Mesenchymal stem cell (in vitro differentiated cells and primary cell): Measurements from ENCODE around the gene EYA2.

ENCODE experiments used
- DNase-seq: peaks from one replicate; pipeline ENCODE4 v3.0.0-alpha.2; 2013
- H2AFZ ChIP-seq: one replicate; pipeline ENCODE4 v1.6.1; 2013; ENCODE audit warnings: low read depth, mild to moderate bottlenecking, control low read depth, inconsistent platforms, low read length, moderate library complexity
- H2AK5ac ChIP-seq: 2 replicates; pipeline ENCODE4 v1.6.1; 2013; ENCODE audit warnings: low read length, moderate library complexity, mild to moderate bottlenecking, inconsistent platforms; ENCODE audit not compliant: severe bottlenecking
- H2BK120ac ChIP-seq: one replicate; pipeline ENCODE4 v1.6.1; 2013; ENCODE audit warnings: low read depth, mild to moderate bottlenecking, inconsistent platforms, low read length, moderate library complexity
- H2BK12ac ChIP-seq, 2 experiments: one replicate each; pipeline ENCODE4 v1.6.1; 2013; ENCODE audit warnings: inconsistent platforms in 2 of 2, low read length in 2 of 2, mild to moderate bottlenecking in 2 of 2, moderate library complexity in 2 of 2, control low read depth in 1 of 2
- H2BK15ac ChIP-seq: one replicate; pipeline ENCODE4 v1.6.1; 2013; ENCODE audit warnings: mild to moderate bottlenecking, low read depth, inconsistent platforms; ENCODE audit not compliant: poor library complexity, severe bottlenecking
- H2BK5ac ChIP-seq: 2 replicates; pipeline ENCODE4 v1.6.1; 2013; ENCODE audit warnings: low read depth, mild to moderate bottlenecking, low read length, control low read depth, inconsistent platforms; ENCODE audit not compliant: poor library complexity, severe bottlenecking
- H3K14ac ChIP-seq, 2 experiments: one replicate each; pipeline ENCODE4 v1.6.1; 2013; ENCODE audit warnings: inconsistent platforms in 2 of 2, low read length in 2 of 2, control low read depth in 1 of 2, mild to moderate bottlenecking in 1 of 2, moderate library complexity in 1 of 2
- H3K18ac ChIP-seq, 2 experiments: one replicate each; pipeline ENCODE4 v1.6.1; 2013; ENCODE audit warnings: inconsistent platforms in 2 of 2, low read length in 2 of 2, control low read depth in 1 of 2, low read depth in 1 of 2, mild to moderate bottlenecking in 1 of 2
- H3K23ac ChIP-seq, 2 experiments: one replicate each; pipeline ENCODE4 v1.6.1; 2013; ENCODE audit warnings: inconsistent platforms in 2 of 2, low read length in 2 of 2, mild to moderate bottlenecking in 2 of 2, moderate library complexity in 2 of 2, control low read depth in 1 of 2
- H3K27ac ChIP-seq: 2 replicates; pipeline ENCODE4 v1.5.1; 2013; ENCODE audit warnings: mild to moderate bottlenecking, moderate library complexity, low read length, control low read depth, inconsistent platforms; ENCODE audit not compliant: poor library complexity, severe bottlenecking
- H3K27me3 ChIP-seq, 2 experiments: 2 replicates each; pipeline versions ENCODE4 v1.6.1 to v1.7.0; 2013; ENCODE audit warnings: low read length in 2 of 2, mild to moderate bottlenecking in 2 of 2, moderate library complexity in 2 of 2, control low read depth in 1 of 2, inconsistent platforms in 1 of 2; ENCODE audit not compliant: control insufficient read depth in 1 of 2, insufficient read depth in 1 of 2
- H3K36me3 ChIP-seq, 2 experiments: 2 replicates each; pipeline versions ENCODE4 v1.6.1 to v1.7.0; 2013; ENCODE audit warnings: low read length in 2 of 2, control low read depth in 1 of 2, inconsistent platforms in 1 of 2, low read depth in 1 of 2, mild to moderate bottlenecking in 1 of 2; ENCODE audit not compliant: insufficient read depth in 2 of 2, control insufficient read depth in 1 of 2
- H3K4ac ChIP-seq, 2 experiments: one replicate each; pipeline ENCODE4 v1.6.1; 2013; ENCODE audit warnings: inconsistent platforms in 2 of 2, low read length in 2 of 2, mild to moderate bottlenecking in 2 of 2, moderate library complexity in 2 of 2, control low read depth in 1 of 2, low read depth in 1 of 2
- H3K4me1 ChIP-seq: 2 replicates; pipeline ENCODE4 v1.6.1; 2013; ENCODE audit warnings: low read depth, low read length, control low read depth; ENCODE audit not compliant: control insufficient read depth, insufficient read depth
- H3K4me2 ChIP-seq: 2 replicates; pipeline ENCODE4 v1.6.1; 2013; ENCODE audit warnings: low read length, mild to moderate bottlenecking, inconsistent platforms; ENCODE audit not compliant: poor library complexity, severe bottlenecking
- H3K4me3 ChIP-seq, 2 experiments: 2 replicates each; pipeline versions ENCODE4 v1.5.1 to v1.7.0; 2013; ENCODE audit warnings: low read length in 2 of 2, mild to moderate bottlenecking in 2 of 2, control low read depth in 1 of 2, low read depth in 1 of 2; ENCODE audit not compliant: insufficient read depth in 1 of 2
- H3K79me1 ChIP-seq: replicated peaks from 2 replicates; pipeline ENCODE4 v1.6.1; 2013; ENCODE audit warnings: mild to moderate bottlenecking, control low read depth, low read length, inconsistent platforms; ENCODE audit not compliant: poor library complexity, severe bottlenecking
- H3K9ac ChIP-seq: 2 replicates; pipeline ENCODE4 v1.7.0; 2013; ENCODE audit warnings: mild to moderate bottlenecking, low read length, moderate library complexity
- H3K9me3 ChIP-seq: 2 replicates; pipeline ENCODE4 v1.7.0; 2013; ENCODE audit warnings: mild to moderate bottlenecking, low read length; ENCODE audit not compliant: control insufficient read depth
- H4K8ac ChIP-seq: one replicate; pipeline ENCODE4 v1.6.1; 2013; ENCODE audit warnings: inconsistent platforms, mild to moderate bottlenecking, low read length, moderate library complexity
- H4K91ac ChIP-seq: one replicate; pipeline ENCODE4 v1.6.1; 2013; ENCODE audit warnings: mild to moderate bottlenecking, low read length, inconsistent platforms
- WGBS: methylation state at CpG from one replicate; pipeline ENCODE4 v1.1.7; 2013; ENCODE audit warnings: mixed read lengths; 5-methylcytosine and 5-hydroxymethylcytosine counted together

The EYA2 gene

GRCh38 chr20:47126709-47127108 lies 232.1 kb downstream of the EYA2 start:
- no peak overlapping the region for H4K91ac ChIP-seq
- no peak overlapping the region for H3K23ac ChIP-seq
- no peak overlapping the region for H2AFZ ChIP-seq
- no peak overlapping the region for H2BK120ac ChIP-seq
- no peak overlapping the region for H3K4me2 ChIP-seq
- H3K18ac ChIP-seq = no peak overlapping the region
- H3K27ac ChIP-seq = no peak overlapping the region
- H3K9ac ChIP-seq = no peak overlapping the region
- H3K79me1 ChIP-seq = no peaks in the 10 kb centered on the region
- peak; percentile 27 for DNase-seq
- no peaks in the 10 kb centered on the region for H3K36me3 ChIP-seq
- peaks cover 9% of the 10 kb centered on the region for H3K4me1 ChIP-seq
- H3K14ac ChIP-seq = no peak overlapping the region
- H3K4me3 ChIP-seq = no peak overlapping the region
- H3K27me3 ChIP-seq = peaks cover 0 to 6% of the 10 kb centered on the region in 2 experiments
- no peak overlapping the region for H2BK5ac ChIP-seq
- 34% methylated on average over 5 of the region's 5 CpGs for WGBS
- H3K4ac ChIP-seq = no peak overlapping the region
- no peak overlapping the region for H2BK12ac ChIP-seq
- H2AK5ac ChIP-seq = no peak overlapping the region
- no peak overlapping the region for H2BK15ac ChIP-seq
- H4K8ac ChIP-seq = no peak overlapping the region
- H3K9me3 ChIP-seq = no peaks in the 10 kb centered on the region

GRCh38 chr20:47127546-47127945 lies 232.9 kb downstream of the EYA2 start:
- no peak overlapping the region for H2BK120ac ChIP-seq
- no peaks in the 10 kb centered on the region for H3K36me3 ChIP-seq
- H3K4ac ChIP-seq = peak overlapping the region in 1 of 2 experiments; percentile 41
- H2AFZ ChIP-seq = no peak overlapping the region
- H3K9me3 ChIP-seq = no peaks in the 10 kb centered on the region
- no peak overlapping the region for H3K18ac ChIP-seq
- no peak overlapping the region for H3K4me2 ChIP-seq
- no peaks in the 10 kb centered on the region for H3K79me1 ChIP-seq
- H2BK5ac ChIP-seq = no peak overlapping the region
- no peak for DNase-seq
- no peak overlapping the region for H3K27ac ChIP-seq
- no peak overlapping the region for H3K4me3 ChIP-seq
- H3K9ac ChIP-seq = no peak overlapping the region
- peaks cover 0 to 6% of the 10 kb centered on the region in 2 experiments for H3K27me3 ChIP-seq
- 93% methylated on average over 5 of the region's 5 CpGs for WGBS
- H3K4me1 ChIP-seq = peaks cover 9% of the 10 kb centered on the region
- no peak overlapping the region for H2BK12ac ChIP-seq
- H2AK5ac ChIP-seq = peak overlapping the region; percentile 61
- no peak overlapping the region for H4K91ac ChIP-seq
- no peak overlapping the region for H2BK15ac ChIP-seq
- H4K8ac ChIP-seq = no peak overlapping the region
- H3K23ac ChIP-seq = no peak overlapping the region
- H3K14ac ChIP-seq = no peak overlapping the region

- H3K4me2 ChIP-seq = no peak overlapping the region
- no peak for DNase-seq
- H3K4me3 ChIP-seq = no peak overlapping the region
- no peak overlapping the region for H3K4ac ChIP-seq
- H3K23ac ChIP-seq = no peak overlapping the region
- no peaks in the 10 kb centered on the region for H3K9me3 ChIP-seq
- H2BK12ac ChIP-seq = no peak overlapping the region
- peaks cover 0 to 6% of the 10 kb centered on the region in 2 experiments for H3K27me3 ChIP-seq
- no peak overlapping the region for H2BK5ac ChIP-seq
- no peak overlapping the region for H3K9ac ChIP-seq
- no peak overlapping the region for H3K18ac ChIP-seq
- WGBS = 87% methylated on average over 6 of the region's 6 CpGs
- no peak overlapping the region for H4K8ac ChIP-seq
- no peak overlapping the region for H2AK5ac ChIP-seq
- no peak overlapping the region for H4K91ac ChIP-seq
- H3K14ac ChIP-seq = no peak overlapping the region
- H3K79me1 ChIP-seq = no peaks in the 10 kb centered on the region
- no peak overlapping the region for H2AFZ ChIP-seq
- H2BK120ac ChIP-seq = no peak overlapping the region
- no peak overlapping the region for H2BK15ac ChIP-seq
- no peak overlapping the region for H3K27ac ChIP-seq
- H3K36me3 ChIP-seq = no peaks in the 10 kb centered on the region
- peaks cover 9% of the 10 kb centered on the region for H3K4me1 ChIP-seq
These were observed 233.4 kb downstream of the EYA2 start for GRCh38 chr20:47127999-47128398.

- Histone ChIP-seq H3K4me3 (no peak overlapping the region), H2BK120ac (no peak overlapping the region), H2AK5ac (no peak overlapping the region), H3K36me3 (no peaks in the 10 kb centered on the region), H4K8ac (no peak overlapping the region), H3K79me1 (no peaks in the 10 kb centered on the region), H3K14ac (no peak overlapping the region), H4K91ac (no peak overlapping the region), H3K4me2 (no peak overlapping the region), H3K9ac (no peak overlapping the region), H3K4me1 (peaks cover 12% of the 10 kb centered on the region), H2BK5ac (no peak overlapping the region), H2BK12ac (no peak overlapping the region), H2BK15ac (no peak overlapping the region), H3K4ac (no peak overlapping the region), H2AFZ (no peak overlapping the region), H3K18ac (no peak overlapping the region), H3K23ac (peak overlapping the region in 1 of 2 experiments; percentile 25), H3K27me3 (peaks cover 0 to 6% of the 10 kb centered on the region in 2 experiments), H3K9me3 (no peaks in the 10 kb centered on the region), H3K27ac (no peak overlapping the region)
- DNase-seq = no peak
- WGBS = 78% methylated on average over 1 of the region's 1 CpG
These were observed 234.7 kb downstream of the EYA2 start for GRCh38 chr20:47129306-47129705.
